ENCODE measurements around the gene ZKSCAN3. TPM values are rescaled to one million over a fixed set of nuclear protein-coding genes. Genes with fewer than 3 reads are reported as not detected.
"Not testable (repeated sequence)": the region's sequence is repeated elsewhere in the genome, so short reads cannot be mapped to it uniquely, and the experiment has no call there.

The ZKSCAN3 gene
- total RNA-seq = 1 to 10 TPM; 3.2 to 6.2 TPM
- long read RNA-seq, partial matches to known transcripts = 1 of 3 reads
- long read RNA-seq, other reads (novel, unspliced or antisense) = 2 of 3 reads

- ATAC-seq (peak; percentile 96), DNase-seq (peak; percentile 90 to 93)
- intact Hi-C loops (cut with DNase I, micrococcal nuclease) = loop anchor here in 1 of 2 donors (10.0 kb wide), 1 partner anchor 85 kb away; the partner anchor contains the start of gene ZSCAN26
Measured at GRCh38 chr6:28349892-28350737, at the start of gene ZKSCAN3. ZKSCAN3 (plus strand) TSS chr6:28349947; CDS start chr6:28359587, 9,640 bp downstream.

GRCh38 chr6:28303570-28303969 lies 46.2 kb upstream of the ZKSCAN3 start:
- no peak for ATAC-seq
- DNase-seq = no peak
- intact Hi-C loops (cut with DNase I, micrococcal nuclease) = no loop called here

GRCh38 chr6:28306363-28306762 lies 43.4 kb upstream of the ZKSCAN3 start:
- ATAC-seq; intact Hi-C loops (cut with DNase I, micrococcal nuclease); DNase-seq: not testable (repeated sequence)

GRCh38 chr6:28311139-28311823 lies 38.5 kb upstream of the ZKSCAN3 start:
- ATAC-seq (no peak), DNase-seq (no peak)
- intact Hi-C loops (cut with DNase I, micrococcal nuclease) = no loop called here

GRCh38 chr6:28312939-28313338 lies 36.8 kb upstream of the ZKSCAN3 start:
- ATAC-seq = no peak
- DNase-seq = no peak
- intact Hi-C loops (cut with DNase I, micrococcal nuclease) = no loop called here

- intact Hi-C loops (cut with DNase I, micrococcal nuclease) = no loop called here
- DNase-seq (no peak), ATAC-seq (no peak)
Measured at GRCh38 chr6:28315628-28316027, 34.1 kb upstream of the ZKSCAN3 start.

GRCh38 chr6:28317866-28318265 lies 31.9 kb upstream of the ZKSCAN3 start:
- intact Hi-C loops (cut with DNase I, micrococcal nuclease); DNase-seq; ATAC-seq: not testable (repeated sequence)

- intact Hi-C loops (cut with DNase I, micrococcal nuclease) = no loop called here
- no peak for ATAC-seq
- DNase-seq = no peak
Measured at GRCh38 chr6:28322661-28323060, 27.1 kb upstream of the ZKSCAN3 start.

GRCh38 chr6:28323813-28324424 lies 25.8 kb upstream of the ZKSCAN3 start:
- intact Hi-C loops (cut with DNase I, micrococcal nuclease) = no loop called here
- DNase-seq (no peak), ATAC-seq (no peak)

GRCh38 chr6:28326371-28326948 lies 23.3 kb upstream of the ZKSCAN3 start:
- intact Hi-C loops (cut with DNase I, micrococcal nuclease) = no loop called here
- DNase-seq (no peak), ATAC-seq (no peak)

- DNase-seq (no peak), ATAC-seq (no peak)
- intact Hi-C loops (cut with DNase I, micrococcal nuclease) = no loop called here
Measured at GRCh38 chr6:28330041-28330440, 19.7 kb upstream of the ZKSCAN3 start.

- no peak for ATAC-seq
- DNase-seq = no peak
- intact Hi-C loops (cut with DNase I, micrococcal nuclease) = no loop called here
Measured at GRCh38 chr6:28333047-28333446, 16.7 kb upstream of the ZKSCAN3 start.

- no peak for DNase-seq
- intact Hi-C loops (cut with DNase I, micrococcal nuclease) = no loop called here
- no peak for ATAC-seq
Measured at GRCh38 chr6:28333599-28334018, 16.1 kb upstream of the ZKSCAN3 start.

- no peak for DNase-seq
- intact Hi-C loops (cut with DNase I, micrococcal nuclease) = no loop called here
- no peak for ATAC-seq
Measured at GRCh38 chr6:28334286-28335039, 15.3 kb upstream of the ZKSCAN3 start.

- intact Hi-C loops (cut with DNase I, micrococcal nuclease) = no loop called here
- DNase-seq (peak in 1 of 2 donors; percentile 25), ATAC-seq (peak; percentile 4)
Measured at GRCh38 chr6:28335040-28335563, 14.6 kb upstream of the ZKSCAN3 start.

GRCh38 chr6:28335564-28336283 lies 14.0 kb upstream of the ZKSCAN3 start, which contains the start of gene ZSCAN31:
ZSCAN31 (minus strand) TSS chr6:28336148; CDS start chr6:28329683, 6,465 bp downstream.
- intact Hi-C loops (cut with DNase I, micrococcal nuclease) = no loop called here
- ATAC-seq (peak; percentile 91), DNase-seq (peak; percentile 94 to 99)
